C4-2B (cell line): Measurements from ENCODE around the gene EMILIN1.

Experiments
- H3K27ac ChIP-seq: fragments of 450-650 bp; 2 replicates; pipeline ENCODE4 v1.5.1; 2017
- ZFX ChIP-seq: fragments of 450-650 bp; IDR thresholded peaks from 2 replicates; pipeline ENCODE4 v1.6.1; 2017
- TF ChIP-seq, protein P1 (sequence below): fragments of 450-650 bp; conservative IDR thresholded peaks from 2 replicates; pipeline ENCODE4 v1.5.1; 2017; ENCODE audit warnings: mild to moderate bottlenecking

The EMILIN1 gene

DNA sequence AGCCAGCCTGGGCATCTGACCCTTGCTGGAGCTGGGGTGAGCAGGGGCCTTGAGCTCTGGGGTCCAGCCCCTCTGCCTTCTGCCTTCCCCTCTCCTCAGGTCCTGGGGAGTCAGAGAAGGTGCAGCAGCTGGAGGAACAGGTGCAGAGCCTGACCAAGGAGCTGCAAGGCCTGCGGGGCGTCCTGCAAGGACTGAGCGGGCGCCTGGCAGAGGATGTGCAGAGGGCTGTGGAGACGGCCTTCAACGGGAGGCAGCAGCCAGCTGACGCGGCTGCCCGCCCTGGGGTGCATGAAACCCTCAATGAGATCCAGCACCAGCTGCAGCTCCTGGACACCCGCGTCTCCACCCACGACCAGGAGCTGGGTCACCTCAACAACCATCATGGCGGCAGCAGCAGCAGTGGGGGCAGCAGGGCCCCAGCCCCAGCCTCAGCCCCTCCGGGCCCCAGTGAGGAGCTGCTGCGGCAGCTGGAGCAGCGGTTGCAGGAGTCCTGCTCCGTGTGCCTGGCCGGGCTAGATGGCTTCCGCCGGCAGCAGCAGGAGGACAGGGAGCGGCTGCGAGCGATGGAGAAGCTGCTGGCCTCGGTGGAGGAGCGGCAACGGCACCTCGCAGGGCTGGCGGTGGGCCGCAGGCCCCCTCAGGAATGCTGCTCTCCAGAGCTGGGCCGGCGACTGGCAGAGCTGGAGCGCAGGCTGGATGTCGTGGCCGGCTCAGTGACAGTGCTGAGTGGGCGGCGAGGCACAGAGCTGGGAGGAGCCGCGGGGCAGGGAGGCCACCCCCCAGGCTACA lies 3.8 kb downstream of the EMILIN1 start:
- TF ChIP-seq, protein P1, sequence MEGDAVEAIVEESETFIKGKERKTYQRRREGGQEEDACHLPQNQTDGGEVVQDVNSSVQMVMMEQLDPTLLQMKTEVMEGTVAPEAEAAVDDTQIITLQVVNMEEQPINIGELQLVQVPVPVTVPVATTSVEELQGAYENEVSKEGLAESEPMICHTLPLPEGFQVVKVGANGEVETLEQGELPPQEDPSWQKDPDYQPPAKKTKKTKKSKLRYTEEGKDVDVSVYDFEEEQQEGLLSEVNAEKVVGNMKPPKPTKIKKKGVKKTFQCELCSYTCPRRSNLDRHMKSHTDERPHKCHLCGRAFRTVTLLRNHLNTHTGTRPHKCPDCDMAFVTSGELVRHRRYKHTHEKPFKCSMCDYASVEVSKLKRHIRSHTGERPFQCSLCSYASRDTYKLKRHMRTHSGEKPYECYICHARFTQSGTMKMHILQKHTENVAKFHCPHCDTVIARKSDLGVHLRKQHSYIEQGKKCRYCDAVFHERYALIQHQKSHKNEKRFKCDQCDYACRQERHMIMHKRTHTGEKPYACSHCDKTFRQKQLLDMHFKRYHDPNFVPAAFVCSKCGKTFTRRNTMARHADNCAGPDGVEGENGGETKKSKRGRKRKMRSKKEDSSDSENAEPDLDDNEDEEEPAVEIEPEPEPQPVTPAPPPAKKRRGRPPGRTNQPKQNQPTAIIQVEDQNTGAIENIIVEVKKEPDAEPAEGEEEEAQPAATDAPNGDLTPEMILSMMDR: no peak
- no peak for TF ChIP-seq ZFX

DNA sequence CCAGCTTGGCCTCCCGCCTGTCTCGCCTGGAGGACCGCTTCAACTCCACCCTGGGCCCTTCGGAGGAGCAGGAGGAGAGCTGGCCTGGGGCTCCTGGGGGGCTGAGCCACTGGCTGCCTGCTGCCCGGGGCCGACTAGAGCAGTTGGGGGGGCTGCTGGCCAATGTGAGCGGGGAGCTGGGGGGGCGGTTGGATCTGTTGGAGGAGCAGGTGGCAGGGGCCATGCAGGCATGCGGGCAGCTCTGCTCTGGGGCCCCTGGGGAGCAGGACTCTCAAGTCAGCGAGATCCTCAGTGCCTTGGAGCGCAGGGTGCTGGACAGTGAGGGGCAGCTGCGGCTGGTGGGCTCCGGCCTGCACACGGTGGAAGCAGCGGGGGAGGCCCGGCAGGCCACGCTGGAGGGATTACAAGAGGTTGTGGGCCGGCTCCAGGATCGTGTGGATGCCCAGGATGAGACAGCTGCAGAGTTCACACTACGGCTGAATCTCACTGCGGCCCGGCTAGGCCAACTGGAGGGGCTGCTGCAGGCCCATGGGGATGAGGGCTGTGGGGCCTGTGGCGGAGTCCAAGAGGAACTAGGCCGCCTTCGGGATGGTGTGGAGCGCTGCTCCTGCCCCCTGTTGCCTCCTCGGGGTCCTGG lies 4.5 kb downstream of the EMILIN1 start:
- H3K27ac ChIP-seq: no peak overlapping the region
- TF ChIP-seq, protein P1: no peak
- no peak for TF ChIP-seq ZFX

More for the DNA sequence above, 3.8 kb downstream of the EMILIN1 start:
- no peak overlapping the region; the same call in 1 of the 2 replicates for H3K27ac ChIP-seq

DNA sequence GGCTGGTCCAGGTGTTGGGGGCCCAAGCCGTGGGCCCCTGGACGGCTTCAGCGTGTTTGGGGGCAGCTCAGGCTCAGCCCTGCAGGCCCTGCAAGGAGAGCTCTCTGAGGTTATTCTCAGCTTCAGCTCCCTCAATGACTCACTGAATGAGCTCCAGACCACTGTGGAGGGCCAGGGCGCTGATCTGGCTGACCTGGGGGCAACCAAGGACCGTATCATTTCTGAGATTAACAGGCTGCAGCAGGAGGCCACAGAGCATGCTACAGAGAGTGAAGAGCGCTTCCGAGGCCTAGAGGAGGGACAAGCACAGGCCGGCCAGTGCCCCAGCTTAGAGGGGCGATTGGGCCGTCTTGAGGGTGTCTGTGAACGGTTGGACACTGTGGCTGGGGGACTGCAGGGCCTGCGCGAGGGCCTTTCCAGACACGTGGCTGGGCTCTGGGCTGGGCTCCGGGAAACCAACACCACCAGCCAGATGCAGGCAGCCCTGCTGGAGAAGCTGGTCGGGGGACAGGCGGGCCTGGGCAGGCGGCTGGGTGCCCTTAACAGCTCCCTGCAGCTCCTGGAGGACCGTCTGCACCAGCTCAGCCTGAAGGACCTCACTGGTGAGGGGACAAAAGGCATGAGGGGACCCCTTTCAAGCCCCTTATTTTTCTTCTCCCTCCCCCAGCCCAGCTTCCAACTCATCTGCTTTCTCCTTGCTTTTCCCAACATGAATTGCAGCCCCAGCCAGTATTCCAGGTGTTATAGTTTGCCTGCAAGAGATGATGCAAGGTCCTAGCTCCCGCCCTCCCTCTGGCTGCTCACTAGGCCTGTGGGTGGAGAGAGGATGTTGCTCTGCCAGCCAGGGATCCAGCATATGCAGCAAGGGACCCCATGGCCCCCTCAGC lies 5.2 kb downstream of the EMILIN1 start:
- no peak overlapping the region for H3K27ac ChIP-seq
- TF ChIP-seq, protein P1: no peak
- TF ChIP-seq ZFX: no peak

DNA sequence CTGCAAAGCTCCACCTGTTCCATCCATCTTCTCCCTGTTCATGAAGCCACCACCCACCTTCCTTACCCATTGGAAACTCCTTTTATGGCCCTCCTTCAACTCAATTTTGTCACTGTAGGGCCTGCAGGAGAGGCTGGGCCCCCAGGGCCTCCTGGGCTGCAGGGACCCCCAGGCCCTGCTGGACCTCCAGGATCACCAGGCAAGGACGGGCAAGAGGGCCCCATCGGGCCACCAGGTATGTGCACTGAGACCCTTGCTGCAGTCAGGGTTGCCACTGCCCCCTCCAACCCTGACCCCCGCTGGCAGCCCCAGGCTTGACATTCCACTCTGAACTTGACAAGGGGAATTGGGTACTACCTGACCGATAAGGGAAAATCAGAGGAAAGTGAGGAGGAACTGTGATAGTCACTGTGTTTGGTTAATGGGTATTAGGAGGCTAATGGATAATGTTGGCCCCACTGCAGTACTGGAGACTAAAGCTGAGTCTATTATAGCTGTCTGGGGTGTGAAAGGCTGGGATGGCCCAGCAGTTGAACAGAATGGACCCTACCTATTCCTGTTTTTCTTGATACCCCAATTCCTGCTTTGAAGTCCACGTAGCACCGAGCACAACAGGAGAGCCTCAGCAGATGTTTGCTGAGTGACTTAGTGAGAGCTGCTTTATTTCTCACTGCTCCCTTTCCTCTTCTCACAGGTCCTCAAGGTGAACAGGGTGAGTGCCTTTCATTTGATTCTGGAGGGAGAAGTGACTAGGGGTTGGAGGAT lies 6.1 kb downstream of the EMILIN1 start:
- TF ChIP-seq, protein P1: no peak
- TF ChIP-seq ZFX: no peak
- H3K27ac ChIP-seq: no peak overlapping the region

DNA sequence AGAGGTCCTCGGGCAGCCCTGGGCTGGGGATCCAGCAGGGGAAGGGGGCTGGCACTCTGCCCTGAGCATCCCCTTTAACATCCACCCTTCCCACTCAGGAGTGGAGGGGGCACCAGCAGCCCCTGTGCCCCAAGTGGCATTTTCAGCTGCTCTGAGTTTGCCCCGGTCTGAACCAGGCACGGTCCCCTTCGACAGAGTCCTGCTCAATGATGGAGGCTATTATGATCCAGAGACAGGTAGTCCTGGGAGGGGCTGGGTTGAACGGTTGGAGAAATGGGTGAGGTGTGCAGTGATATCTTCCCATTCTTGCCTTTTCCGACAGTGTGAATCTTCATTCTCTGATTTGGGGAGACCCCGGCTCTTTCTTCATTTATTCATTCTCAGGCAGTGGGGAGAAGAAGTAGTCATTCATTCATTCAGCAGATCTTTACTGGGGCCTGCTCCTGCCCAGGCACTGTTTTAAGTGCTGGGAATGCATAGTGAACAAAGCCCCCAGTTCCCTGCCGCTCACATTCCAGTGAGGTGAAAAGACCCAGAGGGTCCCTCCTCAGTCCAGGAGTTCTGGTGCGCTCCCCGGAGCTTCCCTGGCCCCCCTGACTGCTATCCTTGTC lies 6.8 kb downstream of the EMILIN1 start:
- peak overlapping the region; percentile 57; the same call in 1 of the 2 replicates for H3K27ac ChIP-seq

DNA sequence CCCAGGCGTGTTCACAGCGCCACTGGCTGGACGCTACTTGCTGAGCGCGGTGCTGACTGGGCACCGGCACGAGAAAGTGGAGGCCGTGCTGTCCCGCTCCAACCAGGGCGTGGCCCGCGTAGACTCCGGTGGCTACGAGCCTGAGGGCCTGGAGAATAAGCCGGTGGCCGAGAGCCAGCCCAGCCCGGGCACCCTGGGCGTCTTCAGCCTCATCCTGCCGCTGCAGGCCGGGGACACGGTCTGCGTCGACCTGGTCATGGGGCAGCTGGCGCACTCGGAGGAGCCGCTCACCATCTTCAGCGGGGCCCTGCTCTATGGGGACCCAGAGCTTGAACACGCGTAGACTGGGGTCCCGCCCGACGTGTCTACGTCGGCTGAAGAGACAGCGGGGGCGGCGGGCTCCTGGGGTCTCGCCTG lies 7.3 kb downstream of the EMILIN1 start:
- peak overlapping the region; percentile 57 for H3K27ac ChIP-seq
- no peak for TF ChIP-seq ZFX
- TF ChIP-seq, protein P1: no peak

More for the DNA sequence above, 6.8 kb downstream of the EMILIN1 start:
- TF ChIP-seq, protein P1: no peak; the same call in 1 of the 2 replicates
- TF ChIP-seq ZFX: no peak
